HPDE6-E6E7 (cell line): ENCODE results near the gene ADAMTS6.

ENCODE experiments used
- DNase-seq: peaks from one replicate; pipeline ENCODE4 v3.0.0; 2011; ENCODE audit warnings: missing footprints; ENCODE audit errors: extremely low spot score

The ADAMTS6 gene

DNA sequence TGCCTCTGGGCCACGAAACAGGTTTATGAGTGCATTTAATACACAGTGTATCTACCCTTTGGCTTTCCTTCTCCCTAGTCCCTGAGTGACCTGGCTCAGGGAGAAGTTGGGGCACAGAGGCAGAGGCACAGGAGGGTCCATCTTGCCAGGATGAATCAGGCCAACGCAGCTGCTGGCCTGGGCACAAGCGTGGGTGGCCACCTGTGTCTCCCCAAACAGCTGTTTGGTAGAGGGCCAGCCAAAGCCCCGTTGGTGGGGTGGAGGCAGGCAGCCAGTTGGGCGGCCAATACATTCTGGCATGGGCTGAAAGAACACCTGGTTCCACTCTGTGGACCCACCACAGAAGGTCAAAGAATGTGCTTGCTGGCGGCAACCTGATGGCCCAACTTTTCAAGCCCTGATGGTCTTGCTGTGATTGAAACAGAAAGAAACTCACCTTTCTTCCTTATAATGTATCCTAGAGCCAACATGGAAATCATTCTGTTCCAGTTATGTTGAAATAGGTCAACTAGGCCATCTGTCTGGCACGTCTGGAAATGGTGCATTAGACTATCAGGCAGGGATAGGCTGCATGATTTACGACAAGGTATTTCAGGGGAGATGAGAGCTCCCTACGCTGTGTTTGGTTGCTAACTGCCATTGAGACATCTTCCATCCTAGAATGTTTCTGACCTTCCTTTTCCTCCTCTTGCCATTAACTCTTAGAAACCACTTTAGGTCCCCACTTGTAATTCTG lies 337.4 kb downstream of the ADAMTS6 start:
- no peak for DNase-seq

GRCh38 chr5:65142511-65143011 lies 339.2 kb downstream of the ADAMTS6 start:
- no peak for DNase-seq

DNA sequence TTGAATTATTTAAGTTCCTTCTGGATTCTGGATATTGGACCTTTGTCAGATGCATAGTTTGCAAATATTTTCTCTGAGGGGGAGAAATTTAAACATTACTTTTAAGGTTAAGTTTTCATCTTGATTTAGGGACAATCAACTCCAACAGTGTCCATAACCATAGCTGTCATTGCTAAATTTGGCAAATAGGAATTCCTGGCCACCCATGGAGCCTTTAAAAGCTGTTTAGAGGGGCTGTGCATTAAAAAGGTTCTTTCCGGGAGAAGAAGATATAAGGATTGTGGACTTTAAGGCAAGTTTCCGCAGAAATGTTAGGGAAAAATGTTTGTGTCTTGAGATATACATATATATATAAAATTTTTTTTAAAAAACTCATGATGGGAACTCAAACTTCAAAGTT lies 339.7 kb downstream of the ADAMTS6 start:
- no peak for DNase-seq

DNA sequence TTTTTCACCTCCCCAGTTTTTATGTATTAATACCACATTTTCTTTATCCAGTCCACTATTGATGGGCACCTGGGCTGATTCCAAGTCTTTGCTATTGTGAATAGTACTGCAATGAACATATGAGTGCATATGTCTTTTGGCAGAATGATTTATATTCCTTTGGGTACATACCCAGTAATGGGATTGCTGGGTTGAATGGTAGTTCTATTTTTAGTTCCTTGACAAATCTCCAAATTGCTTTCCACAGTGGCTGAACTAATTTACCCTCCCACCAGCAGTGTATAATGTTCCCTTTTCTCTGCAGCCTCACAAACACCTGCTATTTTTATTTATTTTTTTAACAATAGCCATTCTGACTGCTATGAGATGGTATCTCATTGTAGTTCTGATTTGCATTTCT lies 340.2 kb downstream of the ADAMTS6 start:
- no peak for DNase-seq

DNA sequence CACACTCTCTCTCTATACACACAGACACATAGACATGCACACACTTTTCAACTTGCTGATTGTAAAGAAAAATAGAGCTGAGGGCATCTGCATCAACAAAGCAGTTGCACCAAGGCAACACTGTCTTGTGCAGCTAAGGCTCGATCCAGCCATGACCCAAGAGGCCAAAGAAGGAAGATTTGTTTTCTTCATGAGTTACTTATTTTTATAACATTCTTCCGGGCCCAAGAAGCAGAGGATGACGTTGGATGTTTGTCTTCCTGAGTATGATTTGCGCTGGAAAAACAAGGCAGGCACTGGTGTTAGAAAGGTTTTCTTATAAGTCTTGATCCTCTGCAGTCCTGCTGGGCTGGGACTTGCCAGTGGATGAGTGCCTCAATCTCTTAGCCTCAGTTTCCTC lies 344.1 kb downstream of the ADAMTS6 start:
- no peak for DNase-seq

- no peak for DNase-seq
Observed at GRCh38 chr5:65133477-65134110, 348.1 kb downstream of the ADAMTS6 start.

DNA sequence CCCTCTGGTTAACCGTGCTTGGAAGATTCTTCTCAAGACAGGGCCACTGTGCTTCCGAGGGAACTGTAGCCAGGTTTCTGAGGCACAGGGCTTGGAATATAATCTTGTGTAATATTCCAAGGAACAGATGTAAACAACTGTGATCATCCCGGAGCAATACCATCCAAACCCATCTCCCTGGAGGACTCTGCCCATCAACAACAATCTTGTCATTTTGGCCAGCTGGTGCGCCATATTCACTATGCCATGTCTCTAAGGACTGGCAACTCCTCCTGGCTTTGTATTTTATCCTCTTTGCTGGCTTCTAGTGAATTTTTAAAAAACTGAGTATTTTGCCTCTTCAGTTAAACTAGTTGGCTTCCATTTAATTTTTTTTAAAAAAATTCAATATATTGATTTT lies 349.3 kb downstream of the ADAMTS6 start:
- DNase-seq: no peak

- DNase-seq: no peak
Observed at GRCh38 chr5:65128226-65128625, 353.5 kb downstream of the ADAMTS6 start.

- no peak for DNase-seq
Observed at GRCh38 chr5:65127161-65127901, 354.4 kb downstream of the ADAMTS6 start.

DNA sequence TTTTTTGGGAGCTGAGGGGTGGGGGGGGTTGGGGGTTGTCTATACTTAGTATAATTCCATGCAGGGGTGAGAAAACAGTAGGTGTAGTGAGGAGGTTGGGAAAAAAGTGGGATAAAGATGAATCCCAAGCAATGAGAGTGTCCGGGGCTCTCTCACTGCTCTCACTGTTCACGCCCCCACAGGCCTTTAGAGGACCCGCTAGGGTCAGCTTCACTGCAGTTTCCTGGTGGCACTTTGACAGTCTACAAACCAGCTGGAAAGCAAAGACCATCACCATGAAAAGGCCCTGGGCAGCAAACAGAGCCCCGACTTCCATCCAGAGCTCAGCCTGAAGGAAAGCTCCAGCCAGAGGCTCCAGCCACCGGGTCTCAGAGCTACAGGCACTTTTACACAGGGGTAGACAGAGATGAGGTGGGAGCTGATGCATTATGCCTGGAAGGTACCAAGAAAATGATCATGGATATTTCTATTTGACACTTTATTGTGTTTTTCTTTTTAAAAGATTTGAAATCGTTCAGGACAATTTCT lies 355.1 kb downstream of the ADAMTS6 start:
- DNase-seq: no peak

- DNase-seq: no peak
Observed at GRCh38 chr5:65125591-65126541, 355.9 kb downstream of the ADAMTS6 start.

- DNase-seq: no peak
Observed at GRCh38 chr5:65121880-65122436, 359.8 kb downstream of the ADAMTS6 start.

DNA sequence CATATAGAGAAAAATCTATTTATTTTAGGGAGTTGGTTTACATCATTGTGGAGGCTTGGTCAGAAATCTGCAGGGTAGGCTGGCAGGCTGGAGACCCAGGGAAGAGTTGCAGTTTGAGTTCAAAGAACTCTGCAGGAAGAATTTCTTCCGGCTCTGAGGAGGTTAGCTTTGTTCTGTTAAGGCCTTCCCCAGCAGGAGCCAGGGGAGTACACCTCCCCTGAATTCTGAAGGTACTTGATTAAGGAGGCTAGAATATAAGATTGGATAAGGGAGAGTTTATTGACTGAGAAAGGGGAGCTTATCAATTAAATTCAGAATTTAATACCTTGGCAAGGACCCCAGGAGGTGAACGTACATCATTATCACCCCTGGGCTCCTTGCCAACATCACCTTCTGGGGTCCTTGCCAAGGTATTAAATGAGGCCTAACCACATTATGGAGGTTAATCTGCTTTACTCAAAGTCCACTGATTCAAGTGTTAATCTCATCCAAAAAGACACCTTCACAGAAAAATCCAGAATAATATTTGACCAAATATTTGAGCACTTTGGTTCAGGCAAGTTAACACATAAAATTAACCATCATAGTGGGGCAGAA lies 361.3 kb downstream of the ADAMTS6 start:
- DNase-seq: no peak

GRCh38 chr5:65117525-65117924 lies 364.2 kb downstream of the ADAMTS6 start:
- no peak for DNase-seq

DNA sequence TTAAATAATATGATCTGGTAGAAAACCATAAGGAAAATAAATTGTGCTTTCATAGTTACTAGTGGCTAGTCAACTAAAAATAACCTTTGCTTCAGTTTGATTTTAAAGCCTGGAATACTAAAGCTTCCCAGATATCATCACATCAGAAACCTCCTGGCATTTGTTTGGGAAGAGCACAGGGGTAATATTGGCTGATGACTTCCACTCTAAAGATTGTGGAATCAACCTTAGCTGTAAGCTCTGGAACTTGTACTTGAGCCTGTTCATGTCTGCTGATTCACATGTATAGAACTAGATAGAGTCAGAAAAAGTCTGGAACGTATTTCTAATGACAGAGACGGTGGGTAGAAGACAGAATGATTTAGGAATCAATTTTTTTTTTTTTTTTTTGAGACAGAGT lies 367.9 kb downstream of the ADAMTS6 start:
- no peak for DNase-seq

- DNase-seq: no peak
Observed at GRCh38 chr5:65111961-65112658, 369.6 kb downstream of the ADAMTS6 start.

- no peak for DNase-seq
Observed at GRCh38 chr5:65108786-65109743, 372.7 kb downstream of the ADAMTS6 start.

DNA sequence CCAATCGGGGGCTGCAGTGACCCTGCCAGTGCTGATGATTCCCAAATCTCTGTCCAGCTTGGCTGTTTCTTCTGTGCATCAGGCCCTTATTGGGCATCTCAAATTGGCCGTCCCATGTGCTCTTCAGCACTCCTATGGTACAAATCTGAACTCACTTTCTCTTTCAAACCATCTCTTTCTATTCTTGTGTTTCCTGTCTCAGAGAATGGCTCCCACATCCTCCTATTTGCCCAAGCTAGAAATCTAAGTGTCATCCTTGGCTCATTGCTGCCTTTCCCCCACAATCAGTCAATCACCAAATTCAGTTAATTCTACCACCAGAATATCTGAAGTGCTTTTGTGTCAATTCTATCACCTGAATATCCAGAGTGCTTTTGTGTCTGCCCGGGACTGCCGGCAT lies 376.4 kb downstream of the ADAMTS6 start:
- no peak for DNase-seq

DNA sequence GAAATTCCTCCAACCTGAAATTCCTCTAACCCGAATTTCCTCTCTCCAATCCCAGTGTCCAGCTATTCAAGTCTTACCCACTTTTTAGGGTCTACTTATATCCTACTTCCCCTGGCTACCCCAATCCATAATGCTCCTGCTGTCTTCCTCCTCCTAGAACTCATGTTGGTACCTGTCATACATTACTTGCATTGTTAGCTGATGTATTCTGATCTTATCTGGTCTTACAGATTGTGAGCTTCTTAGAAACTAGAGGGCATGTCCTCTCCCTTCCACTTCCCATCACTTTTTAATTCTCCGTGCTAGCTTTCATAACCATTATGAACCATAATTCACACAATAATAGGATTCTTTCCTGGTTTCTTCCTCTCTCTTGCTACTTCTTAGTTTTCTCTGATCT lies 376.9 kb downstream of the ADAMTS6 start:
- no peak for DNase-seq
